Germinal center (tissue), 1 donor: Measurements from ENCODE around the gene MYO1D.

Source experiments
- DNase-seq: peaks from one replicate; pipeline ENCODE4 v3.0.0; 2012; ENCODE audit warnings: mixed read lengths, low spot score

The MYO1D gene

GRCh38 chr17:32568705-32569104, 308.2 kb downstream of the MYO1D start:
- DNase-seq = no peak

- no peak for DNase-seq
These were observed 309.4 kb downstream of the MYO1D start for GRCh38 chr17:32567511-32567910.

- DNase-seq = no peak
These were observed 309.8 kb downstream of the MYO1D start for GRCh38 chr17:32567086-32567485.

GRCh38 chr17:32566303-32566702, 310.6 kb downstream of the MYO1D start:
- no peak for DNase-seq

- DNase-seq = no peak
These were observed 311.5 kb downstream of the MYO1D start for GRCh38 chr17:32565401-32565800.

- no peak for DNase-seq
These were observed 312.6 kb downstream of the MYO1D start for GRCh38 chr17:32564325-32564724.

- DNase-seq = no peak
These were observed 313.3 kb downstream of the MYO1D start for GRCh38 chr17:32563583-32563982.

- DNase-seq = peak; percentile 82
These were observed 317.8 kb downstream of the MYO1D start for GRCh38 chr17:32558997-32559650.

GRCh38 chr17:32558326-32558955, 318.5 kb downstream of the MYO1D start:
- peak; percentile 47 for DNase-seq

GRCh38 chr17:32555611-32556310, 321.2 kb downstream of the MYO1D start:
- DNase-seq = no peak

- no peak for DNase-seq
These were observed 323.8 kb downstream of the MYO1D start for GRCh38 chr17:32553168-32553567.

- no peak for DNase-seq
These were observed 324.6 kb downstream of the MYO1D start for GRCh38 chr17:32552280-32552679.

- DNase-seq = no peak
These were observed 325.6 kb downstream of the MYO1D start for GRCh38 chr17:32551186-32551955.

GRCh38 chr17:32549559-32549958, 327.4 kb downstream of the MYO1D start:
- DNase-seq = no peak

- DNase-seq = no peak
These were observed 330.9 kb downstream of the MYO1D start for GRCh38 chr17:32546031-32546444.

- DNase-seq = no peak
These were observed 334.7 kb downstream of the MYO1D start for GRCh38 chr17:32542186-32542585.

- DNase-seq = no peak
These were observed 335.3 kb downstream of the MYO1D start for GRCh38 chr17:32541640-32542039.

GRCh38 chr17:32536736-32537643, 339.9 kb downstream of the MYO1D start:
- DNase-seq = no peak

GRCh38 chr17:32533296-32533695, 343.6 kb downstream of the MYO1D start:
- DNase-seq = no peak

- no peak for DNase-seq
These were observed 347.3 kb downstream of the MYO1D start for GRCh38 chr17:32529604-32530003.

GRCh38 chr17:32528825-32529224, 348.1 kb downstream of the MYO1D start:
- DNase-seq = no peak
